K562 (cell line): ENCODE data around the gene LCE1E. TPM values are rescaled to one million over a fixed set of nuclear protein-coding genes. Genes with fewer than 3 reads are reported as not detected.

Source experiments
- ATAC-seq: fragments of 200-7000 bp; cut with Tn5 transposase; 3 replicates; pipeline ENCODE4 v1.9.1; 2020; ENCODE audit warnings: moderate library complexity
- BruUV-seq: library from RNA; stranded (reverse); fragments of 400-500 nt; replicated peaks from 2 replicates; lab custom pipeline; 2021; lab: Mats Ljungman, UMichigan
- CTCF ChIA-PET: fragments of 300-600 bp; formaldehyde crosslinking; extraction: SDS; loops from one replicate; lab custom pipeline; 2021; ENCODE audit warnings: low intra/inter-chr PET ratio; lab: Yijun Ruan, JAX
- POLR2A ChIA-PET: fragments of 300-600, 350-650 bp; sonication (Branson Sonifier 250); formaldehyde crosslinking; extraction: SDS; loops from one replicate; lab custom pipeline; 2021; ENCODE audit warnings: antibody characterized with exemption, inconsistent platforms; lab: Yijun Ruan, JAX
- DNase-seq, 4 experiments: peaks; one replicate each; pipeline versions ENCODE4 v3.0.0 to v3.0.0-alpha.2; 2011 to 2018; ENCODE audit warnings: low spot score in 3 of 4, mixed read lengths in 3 of 4; ENCODE audit errors: extremely low read depth in 1 of 4
- FAIRE-seq: peaks from 2 replicates; lab custom pipeline; 2011; peaks lifted over from hg19 to GRCh38; lab: Jason Lieb, UNC
- H2AFZ ChIP-seq: 2 replicates; pipeline ENCODE4 v1.6.0; 2011; ENCODE audit warnings: low read depth, low read length, control low read depth, inconsistent platforms
- H3K27ac ChIP-seq: fragments of 200-600 bp; 3 replicates; pipeline ENCODE4 v1.8.0; 2011; ENCODE audit warnings: low read depth, mild to moderate bottlenecking, control low read depth, inconsistent platforms, low read length, moderate library complexity, mixed read lengths; ENCODE audit errors: extremely low read depth
- H3K27me3 ChIP-seq, 2 experiments: fragments of 300-600 bp in 1 of 2; 2 replicates in 1 of 2; 3 replicates in 1 of 2; pipeline versions ENCODE4 v1.6.0 to v1.8.0; 2011; ENCODE audit warnings: inconsistent platforms in 2 of 2, low read length in 2 of 2, mild to moderate bottlenecking in 1 of 2, mixed read lengths in 1 of 2, moderate library complexity in 1 of 2; ENCODE audit not compliant: control insufficient read depth in 2 of 2, insufficient read depth in 2 of 2
- H3K36me3 ChIP-seq: fragments of 300-600 bp; 3 replicates; pipeline ENCODE4 v1.8.0; 2011; ENCODE audit warnings: mild to moderate bottlenecking, low read length, inconsistent platforms; ENCODE audit not compliant: control insufficient read depth, insufficient read depth
- H3K4me1 ChIP-seq, 2 experiments: fragments of 200-600 bp in 1 of 2; replicated peaks in 1 of 2; 2 replicates in 1 of 2; 3 replicates in 1 of 2; pipeline versions ENCODE4 v1.5.1 to v1.8.0; 2011; ENCODE audit warnings: inconsistent platforms in 2 of 2, low read length in 2 of 2, mild to moderate bottlenecking in 1 of 2, mixed read lengths in 1 of 2, moderate library complexity in 1 of 2; ENCODE audit not compliant: control insufficient read depth in 2 of 2, insufficient read depth in 2 of 2
- H3K4me2 ChIP-seq: 2 replicates; pipeline ENCODE4 v1.6.1; 2011; ENCODE audit warnings: low read length, control low read depth, inconsistent platforms, mixed read lengths; ENCODE audit not compliant: insufficient read depth
- H3K4me3 ChIP-seq: fragments of 200-600 bp; sonication (generic), shearing (Covaris generic); 2 replicates; pipeline ENCODE4 v1.5.1; 2016; ENCODE audit warnings: control low read depth, inconsistent platforms
- H3K79me2 ChIP-seq: fragments of 200-600 bp; 3 replicates; pipeline ENCODE4 v1.8.0; 2011; ENCODE audit warnings: low read length, inconsistent platforms; ENCODE audit not compliant: control insufficient read depth, insufficient read depth
- H3K9ac ChIP-seq, 2 experiments: 2 replicates each; pipeline versions ENCODE4 v1.6.0 to v1.6.1; 2011; ENCODE audit warnings: low read depth in 2 of 2, low read length in 2 of 2, control low read depth in 1 of 2, inconsistent platforms in 1 of 2, mild to moderate bottlenecking in 1 of 2, mixed read lengths in 1 of 2; ENCODE audit not compliant: insufficient read depth in 1 of 2
- H3K9me1 ChIP-seq: one replicate; pipeline ENCODE4 v1.6.0; 2011; ENCODE audit warnings: inconsistent platforms, mild to moderate bottlenecking, low read length, moderate library complexity; ENCODE audit not compliant: control insufficient read depth, insufficient read depth
- H3K9me3 ChIP-seq: replicated peaks from 2 replicates; pipeline ENCODE4 v1.5.1; 2011; ENCODE audit warnings: low read depth, low read length, inconsistent platforms; ENCODE audit not compliant: control insufficient read depth, insufficient read depth
- H4K20me1 ChIP-seq: replicated peaks from 2 replicates; pipeline ENCODE4 v1.6.1; 2011; ENCODE audit warnings: low read length, inconsistent platforms, mixed read lengths; ENCODE audit not compliant: control insufficient read depth, insufficient read depth
- FOXP1 ChIP-seq: sonication (generic); formaldehyde crosslinking; IDR thresholded peaks from 2 replicates; pipeline ENCODE4 v1.8.0; 2022; ENCODE audit warnings: mild to moderate bottlenecking, missing genetic modification reagents
- HNRNPK ChIP-seq: fragments of 200-400 bp; formaldehyde crosslinking; IDR thresholded peaks from one replicate; pipeline ENCODE4 v1.6.1; 2018; ENCODE audit warnings: mild to moderate bottlenecking, low read depth, low read length; ENCODE audit not compliant: poor library complexity, severe bottlenecking
- HNRNPL ChIP-seq: fragments of 200-400 bp; formaldehyde crosslinking; IDR thresholded peaks from 2 replicates; pipeline ENCODE4 v1.6.1; 2017; ENCODE audit warnings: low read depth, mild to moderate bottlenecking, low read length
- PHTF2 ChIP-seq: fragments of 250-450 bp; sonication (Bioruptor Pico); IDR thresholded peaks from 2 replicates; pipeline ENCODE4 v1.5.0; 2021; ENCODE audit warnings: mild to moderate bottlenecking
- SAFB ChIP-seq: fragments of 200-400 bp; formaldehyde crosslinking; IDR thresholded peaks from 2 replicates; pipeline ENCODE4 v1.6.1; 2017; ENCODE audit warnings: low read depth, low read length, borderline replicate concordance
- SP2 ChIP-seq: IDR thresholded peaks from 2 replicates; pipeline ENCODE4 v1.6.1; 2011; ENCODE audit warnings: mild to moderate bottlenecking, low read depth, low read length, moderate library complexity; ENCODE audit not compliant: poor library complexity, severe bottlenecking; ENCODE audit errors: extremely low read depth
- ZFX ChIP-seq: sonication (generic); formaldehyde crosslinking; IDR thresholded peaks from 2 replicates; pipeline ENCODE4 v1.8.0; 2022; ENCODE audit warnings: mild to moderate bottlenecking, missing genetic modification reagents, moderate library complexity
- ZNF224 ChIP-seq: sonication (generic); formaldehyde crosslinking; IDR thresholded peaks from 2 replicates; pipeline ENCODE4 v1.8.0; 2022; ENCODE audit warnings: mild to moderate bottlenecking, missing genetic modification reagents
- ZNF347 ChIP-seq: fragments of 450-650 bp; formaldehyde crosslinking; IDR thresholded peaks from 2 replicates; pipeline ENCODE4 v1.4.0; 2020; ENCODE audit warnings: low read depth, mild to moderate bottlenecking, moderate library complexity
- ZNF77 ChIP-seq: fragments of 250-450 bp; sonication (Bioruptor Pico); IDR thresholded peaks from 2 replicates; pipeline ENCODE4 v1.5.0; 2020
- ZSCAN29 ChIP-seq: fragments of 450-650 bp; IDR thresholded peaks from 2 replicates; pipeline ENCODE4 v1.6.1; 2017
- WGBS: fragments of 100-300 bp; shearing (Covaris generic); methylation state at CpG from one replicate; pipeline ENCODE4 v1.1.6; 2016; ENCODE audit warnings: low coverage, mixed read lengths; ENCODE audit not compliant: insufficient coverage; ENCODE audit errors: missing lambda C conversion rate; 5-methylcytosine and 5-hydroxymethylcytosine counted together
- in situ Hi-C: fragments of 300-500 bp; cut with MboI; formaldehyde crosslinking; loops from 4 replicates; pipeline ENCODE4 v1.15.0; 2018; ENCODE audit warnings: inconsistent platforms, mixed read lengths
- intact Hi-C: fragments of 100-400 bp; cut with micrococcal nuclease; formaldehyde crosslinking; loops from 2 replicates; pipeline ENCODE4 v1.14.2; 2022
- polyA plus RNA-seq, 8 experiments: library from polyadenylated mRNA; depleted of rRNA in 4 of 8; stranded (reverse) in 5 of 8; unstranded in 3 of 8; fragments of >200 nt; fragmentation: Nextera tagmentation in 2 of 8; fragmentation: Illumina TruSeq in 1 of 8; extraction: Ambion mirVana in 2 of 8; extraction: Trizol in 1 of 8; gene quantifications; 2 replicates each; pipeline versions ENCODE4 v1.2.1 to v1.2.3, GENCODE V29; 2011 to 2014; ENCODE audit warnings: inconsistent platforms in 1 of 8, missing spikeins in 1 of 8
- total RNA-seq, 7 experiments: library from RNA; depleted of rRNA in 6 of 7; stranded (reverse); fragments of >200 nt in 6 of 7; fragmentation: Illumina TruSeq in 2 of 7; extraction: Trizol in 2 of 7; gene quantifications; 2 replicates each; pipeline versions ENCODE4 v1.2.1 to v1.2.3, GENCODE V29; 2011 to 2021; ENCODE audit warnings: low replicate concordance in 1 of 7
- TF ChIP-seq, protein P1 (sequence below): sonication (generic); formaldehyde crosslinking; IDR thresholded peaks from 2 replicates; pipeline ENCODE4 v1.8.1; 2022; ENCODE audit warnings: missing genetic modification reagents
- TF ChIP-seq, protein P2 (sequence below): fragments of 250-450 bp; sonication (Bioruptor Pico); IDR thresholded peaks from 2 replicates; pipeline ENCODE4 v1.8.0; 2021; ENCODE audit warnings: borderline replicate concordance, mild to moderate bottlenecking, moderate library complexity; ENCODE audit not compliant: poor library complexity, severe bottlenecking
- TF ChIP-seq, protein P3 (sequence below): sonication (generic); formaldehyde crosslinking; IDR thresholded peaks from 2 replicates; pipeline ENCODE4 v1.8.1; 2023; ENCODE audit warnings: mild to moderate bottlenecking, missing genetic modification reagents

Gene LCE1E
- total and polyA plus RNA-seq, 9 of the 15 experiments (the other 6 are each of a cell fraction or from before 2014, with no cell fraction given), result not detected

DNA sequence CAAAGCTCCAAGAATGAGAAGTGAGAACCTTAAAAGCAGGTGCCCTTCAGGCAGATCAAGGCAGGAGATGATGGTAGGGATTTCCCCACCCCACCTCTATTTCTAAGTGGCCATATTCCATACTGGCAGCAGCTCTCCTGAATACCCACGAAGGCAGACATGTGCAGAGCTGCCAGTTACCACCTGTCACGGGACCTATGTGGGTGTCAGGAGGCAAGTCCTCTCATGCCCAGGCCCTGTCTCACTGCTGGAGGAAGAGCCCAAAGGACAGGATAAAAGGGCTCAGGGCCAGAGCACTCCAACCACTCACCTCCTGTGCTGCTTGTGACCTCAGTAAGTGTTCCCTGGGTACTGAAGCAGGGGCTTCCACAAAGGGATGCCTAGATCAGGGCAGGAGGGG, 25.0 kb downstream of the LCE1E start (continued):
- TF ChIP-seq, protein P1, sequence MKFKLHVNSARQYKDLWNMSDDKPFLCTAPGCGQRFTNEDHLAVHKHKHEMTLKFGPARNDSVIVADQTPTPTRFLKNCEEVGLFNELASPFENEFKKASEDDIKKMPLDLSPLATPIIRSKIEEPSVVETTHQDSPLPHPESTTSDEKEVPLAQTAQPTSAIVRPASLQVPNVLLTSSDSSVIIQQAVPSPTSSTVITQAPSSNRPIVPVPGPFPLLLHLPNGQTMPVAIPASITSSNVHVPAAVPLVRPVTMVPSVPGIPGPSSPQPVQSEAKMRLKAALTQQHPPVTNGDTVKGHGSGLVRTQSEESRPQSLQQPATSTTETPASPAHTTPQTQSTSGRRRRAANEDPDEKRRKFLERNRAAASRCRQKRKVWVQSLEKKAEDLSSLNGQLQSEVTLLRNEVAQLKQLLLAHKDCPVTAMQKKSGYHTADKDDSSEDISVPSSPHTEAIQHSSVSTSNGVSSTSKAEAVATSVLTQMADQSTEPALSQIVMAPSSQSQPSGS, result no peak
- TF ChIP-seq ZFX (CRISPR knock-in tag) (no peak), ZNF224 (CRISPR knock-in tag) (no peak), HNRNPK (no peak), ZSCAN29 (no peak), SP2 (no peak), PHTF2 (CRISPR knock-in tag) (no peak)
- TF ChIP-seq, protein P2, sequence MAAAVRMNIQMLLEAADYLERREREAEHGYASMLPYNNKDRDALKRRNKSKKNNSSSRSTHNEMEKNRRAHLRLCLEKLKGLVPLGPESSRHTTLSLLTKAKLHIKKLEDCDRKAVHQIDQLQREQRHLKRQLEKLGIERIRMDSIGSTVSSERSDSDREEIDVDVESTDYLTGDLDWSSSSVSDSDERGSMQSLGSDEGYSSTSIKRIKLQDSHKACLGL (CRISPR knock-in tag), result no peak
- TF ChIP-seq, all 486 proteins: peak for 0

DNA sequence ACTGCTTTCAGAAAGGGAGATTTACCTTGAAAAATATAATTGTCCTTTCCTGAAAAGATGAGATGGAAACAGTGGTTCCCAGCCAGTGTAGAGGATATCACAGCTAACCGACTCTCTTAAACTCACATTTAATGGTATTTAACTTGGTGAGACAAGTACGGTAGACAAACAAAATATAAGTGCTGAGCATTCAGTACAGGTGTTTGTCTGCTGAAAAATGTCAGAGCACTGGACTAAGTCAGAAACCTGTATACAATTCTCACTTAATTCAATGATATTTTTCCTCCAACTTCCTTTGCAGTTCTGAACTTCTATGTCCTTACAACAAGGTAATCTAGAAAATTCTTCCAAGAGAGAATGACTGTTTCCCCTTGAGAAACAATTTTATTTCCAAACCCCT, 25.6 kb downstream of the LCE1E start, which contains the start of gene LCE1B:
TSS of gene LCE1B (plus strand) at position 301 of the 400 bp plus-strand sequence. CDS start 476 bp downstream, outside the sequence.
- no peaks in the 10 kb centered on the region for H3K79me2 ChIP-seq
- no peaks in the 10 kb centered on the region for H3K36me3 ChIP-seq
- intact Hi-C loops, result no loop called here
- H3K9ac ChIP-seq, result no peak within 1 kb of the TSS
- H3K27me3 ChIP-seq, result no peaks in the 10 kb centered on the region
- DNase-seq (no peak), FAIRE-seq (no peak), ATAC-seq (no peak)
- in situ Hi-C loops, result no loop called here
- WGBS, result 0% methylated on average over 2 of the region's 2 CpGs
- TF ChIP-seq ZNF347 (CRISPR knock-in tag) (no peak), ZNF77 (CRISPR knock-in tag) (no peak), HNRNPL (no peak), FOXP1 (no peak), SAFB (no peak)
- TF ChIP-seq, protein P3, sequence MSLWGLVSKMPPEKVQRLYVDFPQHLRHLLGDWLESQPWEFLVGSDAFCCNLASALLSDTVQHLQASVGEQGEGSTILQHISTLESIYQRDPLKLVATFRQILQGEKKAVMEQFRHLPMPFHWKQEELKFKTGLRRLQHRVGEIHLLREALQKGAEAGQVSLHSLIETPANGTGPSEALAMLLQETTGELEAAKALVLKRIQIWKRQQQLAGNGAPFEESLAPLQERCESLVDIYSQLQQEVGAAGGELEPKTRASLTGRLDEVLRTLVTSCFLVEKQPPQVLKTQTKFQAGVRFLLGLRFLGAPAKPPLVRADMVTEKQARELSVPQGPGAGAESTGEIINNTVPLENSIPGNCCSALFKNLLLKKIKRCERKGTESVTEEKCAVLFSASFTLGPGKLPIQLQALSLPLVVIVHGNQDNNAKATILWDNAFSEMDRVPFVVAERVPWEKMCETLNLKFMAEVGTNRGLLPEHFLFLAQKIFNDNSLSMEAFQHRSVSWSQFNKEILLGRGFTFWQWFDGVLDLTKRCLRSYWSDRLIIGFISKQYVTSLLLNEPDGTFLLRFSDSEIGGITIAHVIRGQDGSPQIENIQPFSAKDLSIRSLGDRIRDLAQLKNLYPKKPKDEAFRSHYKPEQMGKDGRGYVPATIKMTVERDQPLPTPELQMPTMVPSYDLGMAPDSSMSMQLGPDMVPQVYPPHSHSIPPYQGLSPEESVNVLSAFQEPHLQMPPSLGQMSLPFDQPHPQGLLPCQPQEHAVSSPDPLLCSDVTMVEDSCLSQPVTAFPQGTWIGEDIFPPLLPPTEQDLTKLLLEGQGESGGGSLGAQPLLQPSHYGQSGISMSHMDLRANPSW (CRISPR knock-in tag), result no peak
- CTCF ChIA-PET, result no interaction called here
- no peaks in the 10 kb centered on the region for H3K4me1 ChIP-seq
- BruUV-seq, result no TSS peak
- no peak within 1 kb of the TSS for H3K4me3 ChIP-seq
- no peaks in the 10 kb centered on the region for H3K9me3 ChIP-seq
- H4K20me1 ChIP-seq, result no peaks in the 10 kb centered on the region
- POLR2A ChIA-PET, result no interaction called here
- H2AFZ ChIP-seq, result no peak within 1 kb of the TSS
- no peak within 1 kb of the TSS for H3K4me2 ChIP-seq
- H3K9me1 ChIP-seq, result no peaks in the 10 kb centered on the region
- no peak within 1 kb of the TSS for H3K27ac ChIP-seq
